NOMO-1 (cell line): ENCODE measurements around the gene SCYL1.

Experiments used
- DNase-seq, 2 experiments: peaks; one replicate each; lab custom pipeline; 2025; ENCODE audit not compliant: unreplicated experiment in 2 of 2; lab: John Stamatoyannopoulos, UW

SCYL1 gene

DNA sequence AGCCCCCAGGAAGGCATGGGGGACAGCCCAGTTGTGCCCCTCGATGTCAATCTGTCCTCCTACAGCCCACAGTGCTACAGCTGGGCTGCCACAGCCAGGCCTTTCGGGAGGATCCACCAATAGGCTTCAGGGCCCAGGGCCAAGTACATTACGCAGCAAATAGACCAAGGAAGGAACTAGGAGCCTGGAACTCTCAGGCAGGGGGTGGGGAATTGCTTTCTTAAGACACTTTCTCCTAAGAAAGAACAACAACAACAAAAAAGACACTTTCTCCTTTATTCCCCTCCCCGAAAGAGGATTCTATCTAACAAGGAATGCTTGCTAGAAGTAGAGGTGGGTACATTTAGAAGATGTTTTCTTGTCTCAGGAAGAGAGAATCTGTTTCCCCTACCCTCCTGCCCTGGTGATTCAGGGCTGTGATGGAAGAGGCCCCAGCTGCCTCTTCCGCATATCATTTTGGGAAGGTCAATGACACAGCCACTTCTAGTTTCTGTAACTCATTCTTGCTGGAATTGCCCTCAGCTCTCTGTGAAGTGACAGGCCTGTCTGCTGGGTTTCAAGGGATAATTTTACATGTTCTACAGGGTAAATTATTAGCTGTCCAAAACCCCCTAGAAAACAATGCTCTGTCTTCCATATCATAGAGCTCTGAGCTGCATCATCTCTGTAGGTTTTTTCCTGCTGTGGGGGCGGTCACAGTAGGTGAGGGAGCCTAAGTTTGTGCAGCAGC, 32.1 kb upstream of the SCYL1 start:
- DNase-seq: peak; percentile 54 to 76

DNA sequence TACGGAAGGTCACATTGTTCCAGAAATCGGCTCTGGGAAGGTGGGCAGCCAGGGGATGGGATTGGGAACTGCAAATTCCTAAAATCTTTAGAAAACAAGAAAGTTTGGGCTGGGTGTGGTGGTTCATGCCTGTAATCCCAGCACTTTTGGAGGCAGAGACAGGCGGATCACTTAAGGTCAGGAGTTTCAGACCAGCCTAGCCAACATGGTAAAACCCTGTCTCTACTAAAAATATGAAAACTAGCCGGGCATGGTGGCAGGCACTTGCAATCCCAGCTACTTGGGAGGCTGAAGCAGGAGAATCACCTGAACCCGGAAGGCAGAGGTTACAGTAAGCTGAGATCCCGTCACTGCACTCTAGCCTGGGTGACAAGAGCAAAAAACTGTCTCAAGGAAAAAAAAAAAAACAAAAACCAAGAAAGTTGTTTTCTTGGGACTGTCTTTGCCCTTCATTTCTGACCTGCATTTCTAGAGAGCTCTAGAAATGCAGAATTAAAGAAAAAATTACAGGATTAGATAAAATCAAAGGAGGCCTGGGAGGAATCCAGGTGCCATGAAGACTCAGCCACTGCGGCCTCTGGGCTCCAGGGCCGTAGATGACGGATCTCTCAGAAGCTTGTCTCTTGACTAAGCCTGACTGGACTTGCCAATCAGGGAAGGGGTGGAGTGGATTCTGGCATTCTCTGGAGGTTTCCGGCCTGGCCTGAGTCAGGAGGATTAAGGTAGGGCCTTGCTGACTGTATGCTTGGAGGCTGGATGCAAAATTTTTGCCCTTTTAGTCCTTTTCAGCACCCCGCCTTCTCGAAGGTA, 31.3 kb upstream of the SCYL1 start:
- DNase-seq: no peak

DNA sequence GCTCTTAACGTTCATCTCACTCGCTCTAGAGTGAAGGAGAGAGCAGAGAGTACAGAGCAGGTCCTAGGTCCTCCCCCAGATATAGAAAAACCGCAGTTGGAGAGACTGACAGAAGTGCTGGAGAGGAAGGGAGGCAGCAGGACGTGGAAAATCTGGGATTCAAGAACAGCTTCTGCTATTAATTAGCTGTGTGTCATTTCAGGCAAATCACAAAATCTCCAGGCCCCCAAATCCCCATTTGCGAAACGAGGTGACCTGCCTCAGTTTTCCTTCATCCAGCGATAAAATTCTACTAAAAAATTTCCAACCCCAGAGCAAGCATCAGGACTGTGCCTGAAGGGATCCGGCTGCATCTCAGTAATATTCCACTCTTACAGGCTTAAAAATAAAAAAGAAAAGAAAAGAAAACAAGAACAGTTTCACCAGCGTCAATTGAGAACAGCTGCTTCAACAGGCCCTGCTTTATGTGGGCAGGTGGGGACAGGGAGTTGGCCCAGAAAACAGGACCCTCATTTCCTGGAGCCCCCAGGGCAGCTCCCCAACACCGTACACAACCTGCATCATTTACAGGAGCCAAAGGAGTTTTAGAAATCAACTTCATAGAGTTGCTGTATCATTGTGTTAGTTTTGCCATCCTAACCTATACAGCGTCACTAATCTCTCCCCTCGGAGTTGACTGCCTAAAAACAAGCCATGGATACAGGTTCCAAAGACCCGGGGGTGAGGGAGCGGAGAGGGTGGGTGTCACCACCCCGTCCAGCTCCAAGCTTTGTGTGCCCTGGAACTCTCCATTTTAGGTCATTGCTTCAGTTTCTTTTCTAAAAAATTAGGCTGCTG, 28.4 kb upstream of the SCYL1 start:
- DNase-seq: peak in 1 of 2 experiments; percentile 64

DNA sequence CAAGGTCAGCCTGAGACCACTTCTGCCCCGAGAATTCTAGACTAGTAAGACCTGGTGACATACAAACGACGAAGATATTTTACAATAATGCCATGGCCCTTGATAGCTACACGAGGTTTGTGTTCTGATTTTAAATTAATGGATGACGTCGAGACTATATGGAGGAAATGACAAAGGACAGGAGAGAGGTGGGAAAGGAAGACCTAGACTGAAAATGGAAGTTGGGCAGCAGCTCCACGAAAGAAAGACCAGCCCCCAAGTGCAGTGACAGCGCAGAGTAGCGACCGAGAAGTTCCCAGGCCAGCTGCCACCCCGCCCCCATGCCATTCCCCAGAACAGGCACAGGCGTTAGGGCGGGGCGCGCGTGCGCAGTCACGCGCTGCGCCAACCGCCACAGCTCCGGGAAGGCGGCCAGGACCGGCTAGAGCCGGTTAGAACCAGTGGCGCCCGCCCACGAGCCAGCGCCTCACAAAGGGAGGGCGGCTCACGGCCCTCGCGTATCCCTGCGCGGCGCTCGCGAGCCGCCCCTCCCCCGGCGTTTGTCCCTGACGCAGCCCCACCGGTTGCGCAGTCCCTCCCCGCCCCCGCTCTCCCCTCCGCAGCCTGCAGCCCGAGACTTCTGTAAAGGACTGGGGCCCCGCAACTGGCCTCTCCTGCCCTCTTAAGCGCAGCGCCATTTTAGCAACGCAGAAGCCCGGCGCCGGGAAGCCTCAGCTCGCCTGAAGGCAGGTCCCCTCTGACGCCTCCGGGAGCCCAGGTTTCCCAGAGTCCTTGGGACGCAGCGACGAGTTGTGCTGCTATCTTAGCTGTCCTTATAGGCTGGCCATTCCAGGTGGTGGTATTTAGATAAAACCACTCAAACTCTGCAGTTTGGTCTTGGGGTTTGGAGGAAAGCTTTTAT, 27.5 kb upstream of the SCYL1 start:
- peak; percentile 98 to 99 for DNase-seq

DNA sequence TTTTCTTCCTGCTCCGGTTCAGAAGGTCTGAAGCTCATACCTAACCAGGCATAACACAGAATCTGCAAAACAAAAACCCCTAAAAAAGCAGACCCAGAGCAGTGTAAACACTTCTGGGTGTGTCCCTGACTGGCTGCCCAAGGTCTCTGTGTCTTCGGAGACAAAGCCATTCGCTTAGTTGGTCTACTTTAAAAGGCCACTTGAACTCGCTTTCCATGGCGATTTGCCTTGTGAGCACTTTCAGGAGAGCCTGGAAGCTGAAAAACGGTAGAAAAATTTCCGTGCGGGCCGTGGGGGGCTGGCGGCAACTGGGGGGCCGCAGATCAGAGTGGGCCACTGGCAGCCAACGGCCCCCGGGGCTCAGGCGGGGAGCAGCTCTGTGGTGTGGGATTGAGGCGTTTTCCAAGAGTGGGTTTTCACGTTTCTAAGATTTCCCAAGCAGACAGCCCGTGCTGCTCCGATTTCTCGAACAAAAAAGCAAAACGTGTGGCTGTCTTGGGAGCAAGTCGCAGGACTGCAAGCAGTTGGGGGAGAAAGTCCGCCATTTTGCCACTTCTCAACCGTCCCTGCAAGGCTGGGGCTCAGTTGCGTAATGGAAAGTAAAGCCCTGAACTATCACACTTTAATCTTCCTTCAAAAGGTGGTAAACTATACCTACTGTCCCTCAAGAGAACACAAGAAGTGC, 26.7 kb upstream of the SCYL1 start:
- peak; percentile 56 to 72 for DNase-seq

DNA sequence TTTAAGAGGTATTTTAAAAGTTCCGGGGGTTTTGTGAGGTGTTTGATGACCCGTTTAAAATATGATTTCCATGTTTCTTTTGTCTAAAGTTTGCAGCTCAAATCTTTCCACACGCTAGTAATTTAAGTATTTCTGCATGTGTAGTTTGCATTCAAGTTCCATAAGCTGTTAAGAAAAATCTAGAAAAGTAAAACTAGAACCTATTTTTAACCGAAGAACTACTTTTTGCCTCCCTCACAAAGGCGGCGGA, 26.2 kb upstream of the SCYL1 start:
- no peak for DNase-seq

DNA sequence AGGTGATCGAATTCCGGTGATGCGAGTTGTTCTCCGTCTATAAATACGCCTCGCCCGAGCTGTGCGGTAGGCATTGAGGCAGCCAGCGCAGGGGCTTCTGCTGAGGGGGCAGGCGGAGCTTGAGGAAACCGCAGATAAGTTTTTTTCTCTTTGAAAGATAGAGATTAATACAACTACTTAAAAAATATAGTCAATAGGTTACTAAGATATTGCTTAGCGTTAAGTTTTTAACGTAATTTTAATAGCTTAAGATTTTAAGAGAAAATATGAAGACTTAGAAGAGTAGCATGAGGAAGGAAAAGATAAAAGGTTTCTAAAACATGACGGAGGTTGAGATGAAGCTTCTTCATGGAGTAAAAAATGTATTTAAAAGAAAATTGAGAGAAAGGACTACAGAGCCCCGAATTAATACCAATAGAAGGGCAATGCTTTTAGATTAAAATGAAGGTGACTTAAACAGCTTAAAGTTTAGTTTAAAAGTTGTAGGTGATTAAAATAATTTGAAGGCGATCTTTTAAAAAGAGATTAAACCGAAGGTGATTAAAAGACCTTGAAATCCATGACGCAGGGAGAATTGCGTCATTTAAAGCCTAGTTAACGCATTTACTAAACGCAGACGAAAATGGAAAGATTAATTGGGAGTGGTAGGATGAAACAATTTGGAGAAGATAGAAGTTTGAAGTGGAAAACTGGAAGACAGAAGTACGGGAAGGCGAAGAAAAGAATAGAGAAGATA, 25.7 kb upstream of the SCYL1 start, which contains the start of gene MALAT1:
Gene MALAT1, plus strand, starts transcription at position 69 of the 736 bp plus-strand sequence.
- DNase-seq: peak; percentile 82 to 86

DNA sequence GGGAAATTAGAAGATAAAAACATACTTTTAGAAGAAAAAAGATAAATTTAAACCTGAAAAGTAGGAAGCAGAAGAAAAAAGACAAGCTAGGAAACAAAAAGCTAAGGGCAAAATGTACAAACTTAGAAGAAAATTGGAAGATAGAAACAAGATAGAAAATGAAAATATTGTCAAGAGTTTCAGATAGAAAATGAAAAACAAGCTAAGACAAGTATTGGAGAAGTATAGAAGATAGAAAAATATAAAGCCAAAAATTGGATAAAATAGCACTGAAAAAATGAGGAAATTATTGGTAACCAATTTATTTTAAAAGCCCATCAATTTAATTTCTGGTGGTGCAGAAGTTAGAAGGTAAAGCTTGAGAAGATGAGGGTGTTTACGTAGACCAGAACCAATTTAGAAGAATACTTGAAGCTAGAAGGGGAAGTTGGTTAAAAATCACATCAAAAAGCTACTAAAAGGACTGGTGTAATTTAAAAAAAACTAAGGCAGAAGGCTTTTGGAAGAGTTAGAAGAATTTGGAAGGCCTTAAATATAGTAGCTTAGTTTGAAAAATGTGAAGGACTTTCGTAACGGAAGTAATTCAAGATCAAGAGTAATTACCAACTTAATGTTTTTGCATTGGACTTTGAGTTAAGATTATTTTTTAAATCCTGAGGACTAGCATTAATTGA, 25.0 kb upstream of the SCYL1 start:
- DNase-seq: peak in 1 of 2 experiments; percentile 54

DNA sequence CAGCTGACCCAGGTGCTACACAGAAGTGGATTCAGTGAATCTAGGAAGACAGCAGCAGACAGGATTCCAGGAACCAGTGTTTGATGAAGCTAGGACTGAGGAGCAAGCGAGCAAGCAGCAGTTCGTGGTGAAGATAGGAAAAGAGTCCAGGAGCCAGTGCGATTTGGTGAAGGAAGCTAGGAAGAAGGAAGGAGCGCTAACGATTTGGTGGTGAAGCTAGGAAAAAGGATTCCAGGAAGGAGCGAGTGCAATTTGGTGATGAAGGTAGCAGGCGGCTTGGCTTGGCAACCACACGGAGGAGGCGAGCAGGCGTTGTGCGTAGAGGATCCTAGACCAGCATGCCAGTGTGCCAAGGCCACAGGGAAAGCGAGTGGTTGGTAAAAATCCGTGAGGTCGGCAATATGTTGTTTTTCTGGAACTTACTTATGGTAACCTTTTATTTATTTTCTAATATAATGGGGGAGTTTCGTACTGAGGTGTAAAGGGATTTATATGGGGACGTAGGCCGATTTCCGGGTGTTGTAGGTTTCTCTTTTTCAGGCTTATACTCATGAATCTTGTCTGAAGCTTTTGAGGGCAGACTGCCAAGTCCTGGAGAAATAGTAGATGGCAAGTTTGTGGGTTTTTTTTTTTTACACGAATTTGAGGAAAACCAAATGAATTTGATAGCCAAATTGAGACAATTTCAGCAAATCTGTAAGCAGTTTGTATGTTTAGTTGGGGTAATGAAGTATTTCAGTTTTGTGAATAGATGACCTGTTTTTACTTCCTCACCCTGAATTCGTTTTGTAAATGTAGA, 24.3 kb upstream of the SCYL1 start:
- peak; percentile 35 to 64 for DNase-seq

DNA sequence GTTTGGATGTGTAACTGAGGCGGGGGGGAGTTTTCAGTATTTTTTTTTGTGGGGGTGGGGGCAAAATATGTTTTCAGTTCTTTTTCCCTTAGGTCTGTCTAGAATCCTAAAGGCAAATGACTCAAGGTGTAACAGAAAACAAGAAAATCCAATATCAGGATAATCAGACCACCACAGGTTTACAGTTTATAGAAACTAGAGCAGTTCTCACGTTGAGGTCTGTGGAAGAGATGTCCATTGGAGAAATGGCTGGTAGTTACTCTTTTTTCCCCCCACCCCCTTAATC, 23.8 kb upstream of the SCYL1 start:
- DNase-seq: no peak

DNA sequence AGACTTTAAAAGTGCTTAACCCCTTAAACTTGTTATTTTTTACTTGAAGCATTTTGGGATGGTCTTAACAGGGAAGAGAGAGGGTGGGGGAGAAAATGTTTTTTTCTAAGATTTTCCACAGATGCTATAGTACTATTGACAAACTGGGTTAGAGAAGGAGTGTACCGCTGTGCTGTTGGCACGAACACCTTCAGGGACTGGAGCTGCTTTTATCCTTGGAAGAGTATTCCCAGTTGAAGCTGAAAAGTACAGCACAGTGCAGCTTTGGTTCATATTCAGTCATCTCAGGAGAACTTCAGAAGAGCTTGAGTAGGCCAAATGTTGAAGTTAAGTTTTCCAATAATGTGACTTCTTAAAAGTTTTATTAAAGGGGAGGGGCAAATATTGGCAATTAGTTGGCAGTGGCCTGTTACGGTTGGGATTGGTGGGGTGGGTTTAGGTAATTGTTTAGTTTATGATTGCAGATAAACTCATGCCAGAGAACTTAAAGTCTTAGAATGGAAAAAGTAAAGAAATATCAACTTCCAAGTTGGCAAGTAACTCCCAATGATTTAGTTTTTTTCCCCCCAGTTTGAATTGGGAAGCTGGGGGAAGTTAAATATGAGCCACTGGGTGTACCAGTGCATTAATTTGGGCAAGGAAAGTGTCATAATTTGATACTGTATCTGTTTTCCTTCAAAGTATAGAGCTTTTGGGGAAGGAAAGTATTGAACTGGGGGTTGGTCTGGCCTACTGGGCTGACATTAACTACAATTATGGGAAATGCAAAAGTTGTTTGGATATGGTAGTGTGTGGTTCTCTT, 23.2 kb upstream of the SCYL1 start:
- DNase-seq: peak in 1 of 2 experiments; percentile 37

DNA sequence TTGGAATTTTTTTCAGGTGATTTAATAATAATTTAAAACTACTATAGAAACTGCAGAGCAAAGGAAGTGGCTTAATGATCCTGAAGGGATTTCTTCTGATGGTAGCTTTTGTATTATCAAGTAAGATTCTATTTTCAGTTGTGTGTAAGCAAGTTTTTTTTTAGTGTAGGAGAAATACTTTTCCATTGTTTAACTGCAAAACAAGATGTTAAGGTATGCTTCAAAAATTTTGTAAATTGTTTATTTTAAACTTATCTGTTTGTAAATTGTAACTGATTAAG, 22.7 kb upstream of the SCYL1 start:
- no peak for DNase-seq

DNA sequence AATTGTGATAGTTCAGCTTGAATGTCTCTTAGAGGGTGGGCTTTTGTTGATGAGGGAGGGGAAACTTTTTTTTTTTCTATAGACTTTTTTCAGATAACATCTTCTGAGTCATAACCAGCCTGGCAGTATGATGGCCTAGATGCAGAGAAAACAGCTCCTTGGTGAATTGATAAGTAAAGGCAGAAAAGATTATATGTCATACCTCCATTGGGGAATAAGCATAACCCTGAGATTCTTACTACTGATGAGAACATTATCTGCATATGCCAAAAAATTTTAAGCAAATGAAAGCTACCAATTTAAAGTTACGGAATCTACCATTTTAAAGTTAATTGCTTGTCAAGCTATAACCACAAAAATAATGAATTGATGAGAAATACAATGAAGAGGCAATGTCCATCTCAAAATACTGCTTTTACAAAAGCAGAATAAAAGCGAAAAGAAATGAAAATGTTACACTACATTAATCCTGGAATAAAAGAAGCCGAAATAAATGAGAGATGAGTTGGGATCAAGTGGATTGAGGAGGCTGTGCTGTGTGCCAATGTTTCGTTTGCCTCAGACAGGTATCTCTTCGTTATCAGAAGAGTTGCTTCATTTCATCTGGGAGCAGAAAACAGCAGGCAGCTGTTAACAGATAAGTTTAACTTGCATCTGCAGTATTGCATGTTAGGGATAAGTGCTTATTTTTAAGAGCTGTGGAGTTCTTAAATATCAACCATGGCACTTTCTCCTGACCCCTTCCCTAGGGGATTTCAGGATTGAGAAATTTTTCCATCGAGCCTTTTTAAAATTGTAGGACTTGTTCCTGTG, 22.1 kb upstream of the SCYL1 start:
- DNase-seq: peak in 1 of 2 experiments; percentile 40

DNA sequence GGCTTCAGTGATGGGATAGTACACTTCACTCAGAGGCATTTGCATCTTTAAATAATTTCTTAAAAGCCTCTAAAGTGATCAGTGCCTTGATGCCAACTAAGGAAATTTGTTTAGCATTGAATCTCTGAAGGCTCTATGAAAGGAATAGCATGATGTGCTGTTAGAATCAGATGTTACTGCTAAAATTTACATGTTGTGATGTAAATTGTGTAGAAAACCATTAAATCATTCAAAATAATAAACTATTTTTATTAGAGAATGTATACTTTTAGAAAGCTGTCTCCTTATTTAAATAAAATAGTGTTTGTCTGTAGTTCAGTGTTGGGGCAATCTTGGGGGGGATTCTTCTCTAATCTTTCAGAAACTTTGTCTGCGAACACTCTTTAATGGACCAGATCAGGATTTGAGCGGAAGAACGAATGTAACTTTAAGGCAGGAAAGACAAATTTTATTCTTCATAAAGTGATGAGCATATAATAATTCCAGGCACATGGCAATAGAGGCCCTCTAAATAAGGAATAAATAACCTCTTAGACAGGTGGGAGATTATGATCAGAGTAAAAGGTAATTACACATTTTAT, 21.4 kb upstream of the SCYL1 start:
- DNase-seq: peak in 1 of 2 experiments; percentile 41

DNA sequence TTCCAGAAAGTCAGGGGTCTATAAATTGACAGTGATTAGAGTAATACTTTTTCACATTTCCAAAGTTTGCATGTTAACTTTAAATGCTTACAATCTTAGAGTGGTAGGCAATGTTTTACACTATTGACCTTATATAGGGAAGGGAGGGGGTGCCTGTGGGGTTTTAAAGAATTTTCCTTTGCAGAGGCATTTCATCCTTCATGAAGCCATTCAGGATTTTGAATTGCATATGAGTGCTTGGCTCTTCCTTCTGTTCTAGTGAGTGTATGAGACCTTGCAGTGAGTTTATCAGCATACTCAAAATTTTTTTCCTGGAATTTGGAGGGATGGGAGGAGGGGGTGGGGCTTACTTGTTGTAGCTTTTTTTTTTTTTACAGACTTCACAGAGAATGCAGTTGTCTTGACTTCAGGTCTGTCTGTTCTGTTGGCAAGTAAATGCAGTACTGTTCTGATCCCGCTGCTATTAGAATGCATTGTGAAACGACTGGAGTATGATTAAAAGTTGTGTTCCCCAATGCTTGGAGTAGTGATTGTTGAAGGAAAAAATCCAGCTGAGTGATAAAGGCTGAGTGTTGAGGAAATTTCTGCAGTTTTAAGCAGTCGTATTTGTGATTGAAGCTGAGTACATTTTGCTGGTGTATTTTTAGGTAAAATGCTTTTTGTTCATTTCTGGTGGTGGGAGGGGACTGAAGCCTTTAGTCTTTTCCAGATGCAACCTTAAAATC, 20.8 kb upstream of the SCYL1 start:
- no peak for DNase-seq
